Measurements from ENCODE around the gene RXRA. TPM values are rescaled to one million over a fixed set of nuclear protein-coding genes. Genes with fewer than 3 reads are reported as not detected.

The RXRA gene
- total and polyA plus RNA-seq, 10 of the 15 experiments (the other 5 are each of a cell fraction or from before 2014, with no cell fraction given), result 0.89 to 36.8 (median 11.1) TPM

- TF ChIP-seq ZNF687 (IDR thresholded peaks at IDR 0.05), result peak; percentile 66; the same call in 1 of the 2 replicates
- TF ChIP-seq RELA (IDR thresholded peaks at IDR 0.05; ENCODE audit: borderline replicate concordance, partially characterized antibody), result no peak
- no peak for TF ChIP-seq MLLT1 (IDR thresholded peaks at IDR 0.05)
- peak; percentile 55; the same call in 1 of the 2 replicates for TF ChIP-seq YY1 (IDR thresholded peaks at IDR 0.05; ENCODE audit: low read depth, low read length)
- TF ChIP-seq KAT2A (conservative IDR thresholded peaks at IDR 0.05; ENCODE audit: control insufficient read depth, low read depth, low read length), result no peak
- no peak for TF ChIP-seq E4F1 (IDR thresholded peaks at IDR 0.05; ENCODE audit: borderline replicate concordance, partially characterized antibody)
- TF ChIP-seq IKZF2 (IDR thresholded peaks at IDR 0.05), result peak in 1 of 2 experiments; percentile 15; a peak in 2 of 4 replicates
- no peak for TF ChIP-seq ESRRA (IDR thresholded peaks at IDR 0.05; ENCODE audit: low read length)
- TF ChIP-seq DPF2 (IDR thresholded peaks at IDR 0.05), result no peak; the same call in 1 of the 2 replicates
- no peak for TF ChIP-seq ZNF622 (IDR thresholded peaks at IDR 0.05)
- no peak for TF ChIP-seq RUNX3 (IDR thresholded peaks at IDR 0.05; ENCODE audit: low read length)
- TF ChIP-seq PKNOX1 (IDR thresholded peaks at IDR 0.05), result peak; percentile 89
- peak; percentile 81 for TF ChIP-seq EED (IDR thresholded peaks at IDR 0.05; ENCODE audit: low read depth)
- TF ChIP-seq POLR2AphosphoS2 (IDR thresholded peaks at IDR 0.05; ENCODE audit: low read depth, low read length), result no peak
- TF ChIP-seq RCOR1 (conservative IDR thresholded peaks at IDR 0.05; ENCODE audit: low read depth, low read length), result no peak
- no peak for TF ChIP-seq GABPA (IDR thresholded peaks at IDR 0.05; ENCODE audit: low read depth)
- TF ChIP-seq TCF3 (IDR thresholded peaks at IDR 0.05; ENCODE audit: borderline replicate concordance, insufficient read depth, low read depth, low read length), result peak; percentile 58; the same call in 1 of the 2 replicates
- peak; percentile 57; the same call in 1 of the 2 replicates for TF ChIP-seq CHD2 (IDR thresholded peaks at IDR 0.05; ENCODE audit: borderline replicate concordance, low read depth, low read length)
- TF ChIP-seq BMI1 (IDR thresholded peaks at IDR 0.05; ENCODE audit: borderline replicate concordance), result no peak
- peak; percentile 25; the same call in 1 of the 2 replicates for TF ChIP-seq NBN (IDR thresholded peaks at IDR 0.05)
- TF ChIP-seq EGR1 (IDR thresholded peaks at IDR 0.05; ENCODE audit: borderline replicate concordance in 1 of 2, low read depth in 2 of 2, low read length in 2 of 2), result peak in 1 of 2 experiments; percentile 99; a peak in 2 of 3 replicates
- TF ChIP-seq MEF2A (IDR thresholded peaks at IDR 0.05; ENCODE audit: insufficient read depth, low read depth, low read length), result 0 out of 2 replicates have a peak, but pooled peaks have one; percentile 23
- peak; percentile 87 for TF ChIP-seq CREM (IDR thresholded peaks at IDR 0.05; ENCODE audit: low read depth)
Observed at GRCh38 chr9:134390537-134390936, 64.3 kb downstream of the RXRA start (continued).

Measured in GM12878 (cell line).